ACC112 (cell line): ENCODE measurements around the gene LPP.

Source experiments
- H2AFZ ChIP-seq: fragments of 200-600 bp; sonication (generic); one replicate; pipeline ENCODE4 v1.6.0; 2017; ENCODE audit warnings: antibody characterized with exemption, low read length; ENCODE audit not compliant: unreplicated experiment
- H3K27ac ChIP-seq: fragments of 200-600 bp; sonication (generic); 2 replicates; pipeline ENCODE4 v1.5.1; 2014; ENCODE audit warnings: low read depth, mild to moderate bottlenecking, antibody characterized with exemption, low read length, moderate library complexity
- H3K27me3 ChIP-seq: fragments of 200-600 bp; sonication (generic); 2 replicates; pipeline ENCODE4 v1.6.1; 2014; ENCODE audit warnings: mild to moderate bottlenecking, antibody characterized with exemption, low read length, moderate library complexity, mixed read lengths; ENCODE audit not compliant: insufficient read depth
- H3K36me3 ChIP-seq: fragments of 200-600 bp; sonication (generic); 2 replicates; pipeline ENCODE4 v1.6.1; 2016; ENCODE audit warnings: mild to moderate bottlenecking, antibody characterized with exemption, low read length, moderate library complexity, mixed read lengths; ENCODE audit not compliant: insufficient read depth
- H3K4me1 ChIP-seq: fragments of 200-600 bp; sonication (generic); one replicate; pipeline ENCODE4 v1.6.1; 2016; ENCODE audit warnings: low read length, mixed read lengths; ENCODE audit not compliant: insufficient read depth, unreplicated experiment, control insufficient read depth
- H3K4me3 ChIP-seq: fragments of 200-600 bp; sonication (generic); 2 replicates; pipeline ENCODE4 v1.5.1; 2014; ENCODE audit warnings: mild to moderate bottlenecking, low read depth, low read length
- H3K79me2 ChIP-seq: fragments of 200-600 bp; sonication (generic); one replicate; pipeline ENCODE4 v1.6.0; 2016; ENCODE audit warnings: low read length; ENCODE audit not compliant: control insufficient read depth, unreplicated experiment, insufficient read depth

LPP gene

GRCh38 chr3:188234132-188234531, 80.2 kb downstream of the LPP start:
- no peak overlapping the region for H3K4me3 ChIP-seq
- peaks cover 69% of the 10 kb centered on the region for H3K79me2 ChIP-seq
- no peak overlapping the region for H2AFZ ChIP-seq
- peak overlapping the region; percentile 41; the same call in 1 of the 2 replicates for H3K27ac ChIP-seq
- H3K4me1 ChIP-seq: peaks cover 29% of the 10 kb centered on the region
- H3K27me3 ChIP-seq: no peaks in the 10 kb centered on the region
- H3K36me3 ChIP-seq: peaks cover 8% of the 10 kb centered on the region; the same call in 1 of the 2 replicates

GRCh38 chr3:188236271-188236670, 82.3 kb downstream of the LPP start:
- Histone ChIP-seq H3K27ac (no peak overlapping the region), H3K4me3 (no peak overlapping the region), H3K4me1 (peaks cover 26% of the 10 kb centered on the region), H3K36me3 (peaks cover 9% of the 10 kb centered on the region; the same call in 1 of the 2 replicates), H2AFZ (no peak overlapping the region), H3K27me3 (no peaks in the 10 kb centered on the region), H3K79me2 (peaks cover 63% of the 10 kb centered on the region)

- Histone ChIP-seq H3K4me3 (no peak overlapping the region), H3K79me2 (peaks cover 43% of the 10 kb centered on the region), H3K27ac (no peak overlapping the region)
These were observed 85.1 kb downstream of the LPP start for GRCh38 chr3:188239035-188239434.

GRCh38 chr3:188239577-188239976, 85.6 kb downstream of the LPP start:
- H3K36me3 ChIP-seq: peaks cover 9% of the 10 kb centered on the region; the same call in 1 of the 2 replicates
- no peaks in the 10 kb centered on the region for H3K27me3 ChIP-seq
- H3K4me1 ChIP-seq: peaks cover 31% of the 10 kb centered on the region
- H3K79me2 ChIP-seq: peaks cover 39% of the 10 kb centered on the region
- no peak overlapping the region for H2AFZ ChIP-seq
- no peak overlapping the region for H3K27ac ChIP-seq
- H3K4me3 ChIP-seq: no peak overlapping the region

More at GRCh38 chr3:188239035-188239434, 85.1 kb downstream of the LPP start:
- Histone ChIP-seq H3K36me3 (peaks cover 9% of the 10 kb centered on the region; the same call in 1 of the 2 replicates), H3K4me1 (peaks cover 26% of the 10 kb centered on the region), H3K27me3 (no peaks in the 10 kb centered on the region), H2AFZ (no peak overlapping the region)

- peaks cover 39% of the 10 kb centered on the region for H3K4me1 ChIP-seq
- H3K27ac ChIP-seq: no peak overlapping the region
- no peaks in the 10 kb centered on the region for H3K27me3 ChIP-seq
- no peak overlapping the region for H3K4me3 ChIP-seq
- no peak overlapping the region for H2AFZ ChIP-seq
- H3K79me2 ChIP-seq: peaks cover 31% of the 10 kb centered on the region
- H3K36me3 ChIP-seq: peaks cover 9% of the 10 kb centered on the region; the same call in 1 of the 2 replicates
These were observed 86.4 kb downstream of the LPP start for GRCh38 chr3:188240189-188240981.

- Histone ChIP-seq H2AFZ (no peak overlapping the region), H3K27ac (no peak overlapping the region), H3K4me1 (peaks cover 45% of the 10 kb centered on the region), H3K79me2 (peaks cover 25% of the 10 kb centered on the region), H3K36me3 (0 out of 2 replicates have a peak, but pooled peaks cover 5% of the 10 kb centered on the region), H3K4me3 (no peak overlapping the region), H3K27me3 (no peaks in the 10 kb centered on the region)
These were observed 87.1 kb downstream of the LPP start for GRCh38 chr3:188241072-188241471.

GRCh38 chr3:188241883-188242282, 87.9 kb downstream of the LPP start:
- H3K79me2 ChIP-seq: peaks cover 19% of the 10 kb centered on the region
- H2AFZ ChIP-seq: no peak overlapping the region
- 0 out of 2 replicates have a peak, but pooled peaks cover 5% of the 10 kb centered on the region for H3K36me3 ChIP-seq
- no peak overlapping the region for H3K4me3 ChIP-seq
- peaks cover 45% of the 10 kb centered on the region for H3K4me1 ChIP-seq
- H3K27me3 ChIP-seq: no peaks in the 10 kb centered on the region
- no peak overlapping the region for H3K27ac ChIP-seq

GRCh38 chr3:188242436-188243123, 88.6 kb downstream of the LPP start:
- peaks cover 45% of the 10 kb centered on the region for H3K4me1 ChIP-seq
- no peak overlapping the region for H2AFZ ChIP-seq
- no peaks in the 10 kb centered on the region for H3K27me3 ChIP-seq
- H3K27ac ChIP-seq: peak overlapping the region; percentile 59
- H3K79me2 ChIP-seq: peaks cover 20% of the 10 kb centered on the region
- 0 out of 2 replicates have a peak, but pooled peaks cover 5% of the 10 kb centered on the region for H3K36me3 ChIP-seq
- H3K4me3 ChIP-seq: no peak overlapping the region

- H3K27me3 ChIP-seq: no peaks in the 10 kb centered on the region
- no peak overlapping the region for H3K4me3 ChIP-seq
- no peak overlapping the region for H2AFZ ChIP-seq
- H3K79me2 ChIP-seq: peaks cover 17% of the 10 kb centered on the region
- H3K27ac ChIP-seq: peak overlapping the region; percentile 59
- H3K4me1 ChIP-seq: peaks cover 45% of the 10 kb centered on the region
- peaks cover 5% of the 10 kb centered on the region; the same call in 1 of the 2 replicates for H3K36me3 ChIP-seq
These were observed 89.3 kb downstream of the LPP start for GRCh38 chr3:188243124-188243795.

GRCh38 chr3:188244395-188244861, 90.5 kb downstream of the LPP start:
- peak overlapping the region; percentile 72 for H3K27ac ChIP-seq

More at GRCh38 chr3:188244395-188244861, 90.5 kb downstream of the LPP start:
- Histone ChIP-seq H3K79me2 (peaks cover 14% of the 10 kb centered on the region), H3K36me3 (no peaks in the 10 kb centered on the region; the same call in 1 of the 2 replicates), H2AFZ (no peak overlapping the region), H3K4me1 (peaks cover 45% of the 10 kb centered on the region), H3K4me3 (no peak overlapping the region), H3K27me3 (no peaks in the 10 kb centered on the region)
